ENCODE results near the gene HDAC9.

- TF ChIP-seq CTCF (IDR thresholded peaks at IDR 0.05), result no peak
- no peak for TF ChIP-seq EP300 (IDR thresholded peaks at IDR 0.05)
- TF ChIP-seq POLR2A (IDR thresholded peaks at IDR 0.05), result no peak
Observed at GRCh38 chr7:18960725-18961124, 465.2 kb downstream of the HDAC9 start.
